GM21619 (cell line): Measurements from ENCODE around the gene EBF4.

ENCODE experiments used
- ATAC-seq: cut with Tn5 transposase; IDR thresholded peaks from one replicate; pipeline ENCODE4 v1.9.1; 2021; ENCODE audit not compliant: unreplicated experiment

Gene EBF4

GRCh38 chr20:2692036-2692885, at the start of gene EBF4:
Gene EBF4, plus strand, starts transcription at chr20:2692780. Its CDS starts 866 bp downstream, at chr20:2693646.
- no peak for ATAC-seq

GRCh38 chr20:2643708-2644107, 48.9 kb upstream of the EBF4 start:
- no peak for ATAC-seq

- peak; percentile 83 for ATAC-seq
These were observed 40.5 kb upstream of the EBF4 start, which contains the start of gene NOP56 for GRCh38 chr20:2651772-2652723. Gene NOP56, plus strand, starts transcription at chr20:2652632. Its CDS starts 29 bp downstream, at chr20:2652661.

DNA sequence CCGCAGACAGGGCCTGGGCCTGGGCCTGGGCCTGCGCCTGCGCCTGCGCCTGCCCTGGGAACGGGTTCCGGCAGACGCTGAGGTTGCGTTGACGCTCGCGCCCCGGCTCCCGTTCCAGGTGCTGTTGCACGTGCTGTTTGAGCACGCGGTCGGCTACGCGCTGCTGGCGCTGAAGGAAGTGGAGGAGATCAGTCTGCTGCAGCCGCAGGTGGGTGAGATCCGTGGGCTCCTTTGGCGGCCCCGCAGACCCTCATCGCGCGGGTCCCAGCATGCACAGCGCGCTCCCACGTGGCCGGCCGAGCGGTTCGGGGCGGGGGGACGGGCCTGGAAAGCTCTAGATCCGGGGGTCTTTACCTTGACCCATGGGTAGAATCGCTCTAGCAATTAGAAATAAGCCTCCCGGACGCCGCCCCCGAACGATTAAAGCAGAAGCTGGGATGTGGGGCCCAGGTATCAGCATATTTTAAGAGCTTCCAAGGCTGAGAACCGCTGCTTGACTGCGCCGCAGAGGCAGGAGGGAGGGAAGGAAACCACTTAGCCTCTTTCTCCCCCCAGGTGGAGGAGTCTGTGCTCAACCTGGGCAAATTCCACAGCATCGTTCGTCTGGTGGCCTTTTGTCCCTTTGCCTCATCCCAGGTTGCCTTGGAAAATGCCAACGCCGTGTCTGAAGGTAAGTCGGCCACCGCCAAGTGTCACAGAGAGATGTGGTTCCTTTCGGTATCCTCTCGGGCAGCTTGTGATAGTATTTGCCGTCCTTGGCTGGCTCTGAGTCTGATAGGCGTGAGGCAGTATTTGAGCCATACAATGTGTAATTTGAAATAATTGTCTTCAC, 39.6 kb upstream of the EBF4 start:
- peak; percentile 41 for ATAC-seq

- no peak for ATAC-seq
These were observed 38.8 kb upstream of the EBF4 start for GRCh38 chr20:2653556-2654383.

GRCh38 chr20:2654384-2654822, 38.2 kb upstream of the EBF4 start:
- ATAC-seq: no peak

GRCh38 chr20:2654831-2655230, 37.7 kb upstream of the EBF4 start:
- ATAC-seq: no peak

GRCh38 chr20:2655331-2656116, 37.1 kb upstream of the EBF4 start:
- ATAC-seq: no peak

- no peak for ATAC-seq
These were observed 36.0 kb upstream of the EBF4 start for GRCh38 chr20:2656471-2657117.

- ATAC-seq: no peak
These were observed 35.3 kb upstream of the EBF4 start for GRCh38 chr20:2657241-2657640.

DNA sequence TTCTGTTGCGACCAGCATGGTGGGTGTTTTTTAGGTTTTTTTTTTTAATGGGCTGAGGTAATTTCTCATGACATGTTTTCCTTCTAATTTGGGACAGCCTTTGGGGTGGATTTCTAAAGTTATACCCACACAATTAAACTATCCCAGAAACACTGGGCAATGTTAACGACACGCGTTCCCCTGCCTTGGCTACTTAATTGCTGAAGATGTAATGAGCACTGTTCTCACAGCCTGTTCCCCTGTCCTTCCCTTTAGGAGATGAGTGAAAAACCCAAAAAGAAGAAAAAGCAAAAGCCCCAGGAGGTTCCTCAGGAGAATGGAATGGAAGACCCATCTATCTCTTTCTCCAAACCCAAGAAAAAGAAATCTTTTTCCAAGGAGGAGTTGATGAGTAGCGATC, 34.9 kb upstream of the EBF4 start:
- no peak for ATAC-seq

DNA sequence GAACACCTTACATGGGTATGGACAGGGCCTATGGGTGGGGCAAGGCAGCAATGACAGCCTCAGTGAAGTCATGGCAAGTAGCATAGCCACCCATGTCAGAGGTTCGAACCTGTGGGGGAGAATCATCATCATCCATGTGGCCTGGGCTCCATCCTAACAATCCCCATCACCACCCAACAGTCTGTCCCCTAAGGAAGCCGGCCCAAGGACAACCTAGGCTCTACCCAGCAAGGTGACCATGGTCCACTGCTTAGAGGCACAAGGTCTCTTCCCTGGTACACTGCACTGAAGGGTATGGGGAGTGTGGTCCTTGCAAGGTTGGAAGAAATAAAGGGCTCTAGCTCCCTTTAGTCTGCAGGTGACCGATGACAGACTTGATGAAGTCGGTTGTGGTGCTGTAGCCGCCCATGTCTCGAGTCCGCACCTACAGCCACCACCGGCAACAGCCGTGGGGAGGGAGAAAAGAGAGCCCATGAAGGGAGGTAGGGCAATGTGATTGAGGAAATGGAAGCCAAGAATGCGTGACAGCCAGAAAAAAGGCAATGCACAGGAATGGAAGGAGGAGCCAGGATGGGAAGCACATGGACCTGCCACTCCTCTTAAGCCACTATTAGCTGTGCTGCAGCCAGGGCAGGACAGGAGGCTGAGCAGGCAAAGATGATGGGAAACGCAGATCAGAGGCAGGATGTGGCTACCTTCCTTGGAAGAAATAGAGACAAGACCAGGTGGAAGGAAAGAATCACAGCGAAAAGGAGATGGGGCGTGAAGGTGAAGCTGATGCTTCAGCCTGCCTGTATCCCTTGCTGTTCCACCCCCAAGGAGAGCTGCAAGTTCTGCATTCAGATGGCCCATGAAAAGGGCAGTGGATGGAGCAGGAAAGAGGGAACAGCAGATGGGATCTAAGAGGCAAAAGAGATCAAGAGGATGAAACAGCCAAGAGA, 33.9 kb upstream of the EBF4 start:
- ATAC-seq: no peak

- ATAC-seq: no peak
These were observed 33.0 kb upstream of the EBF4 start for GRCh38 chr20:2659547-2659946.

GRCh38 chr20:2663364-2663886, 29.2 kb upstream of the EBF4 start:
- no peak for ATAC-seq

DNA sequence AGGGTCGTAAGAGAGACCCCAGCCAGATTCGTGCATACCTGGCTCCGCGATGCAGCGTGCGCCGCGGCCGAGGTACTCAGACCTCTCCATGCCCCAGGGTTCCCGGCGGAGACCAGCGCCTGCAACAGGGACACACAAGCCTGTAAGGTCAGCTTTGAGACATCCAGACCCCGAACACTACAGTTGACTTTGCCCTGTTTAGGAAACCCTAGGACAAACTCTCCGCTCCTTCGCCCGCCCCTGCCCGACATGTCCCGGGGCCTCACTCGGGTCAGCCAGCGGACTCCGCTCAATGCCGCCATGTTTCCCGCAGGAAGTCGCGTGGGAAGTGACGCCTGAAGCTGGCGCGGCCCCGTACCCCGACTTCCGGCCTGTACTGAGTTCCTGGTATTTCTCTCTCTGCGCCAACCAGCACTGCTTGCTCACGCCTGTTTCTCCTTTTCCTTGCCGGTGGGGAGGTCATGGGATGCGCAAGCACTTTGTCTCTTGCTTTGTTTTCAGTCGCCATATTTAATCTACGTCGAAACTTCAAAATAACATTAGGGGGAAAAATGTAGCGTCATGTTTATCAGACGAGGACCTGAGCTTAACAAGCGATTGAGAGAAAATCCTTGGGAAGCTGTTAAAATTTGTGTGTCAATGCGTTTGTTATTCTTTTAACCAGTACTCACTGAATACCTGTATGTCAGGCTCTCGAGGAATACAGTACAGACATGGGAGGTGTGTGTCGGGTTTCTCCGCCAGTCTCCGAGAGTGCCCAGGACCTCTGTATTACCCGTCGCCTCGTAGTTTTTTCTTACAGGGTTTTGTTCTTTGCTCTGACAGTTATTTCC, 28.5 kb upstream of the EBF4 start, which contains the start of gene IDH3B:
Gene IDH3B, minus strand, starts transcription at position 330 of the 833 bp plus-strand sequence. Its CDS starts 28 bp downstream, at position 302.
- ATAC-seq: peak; percentile 84

DNA sequence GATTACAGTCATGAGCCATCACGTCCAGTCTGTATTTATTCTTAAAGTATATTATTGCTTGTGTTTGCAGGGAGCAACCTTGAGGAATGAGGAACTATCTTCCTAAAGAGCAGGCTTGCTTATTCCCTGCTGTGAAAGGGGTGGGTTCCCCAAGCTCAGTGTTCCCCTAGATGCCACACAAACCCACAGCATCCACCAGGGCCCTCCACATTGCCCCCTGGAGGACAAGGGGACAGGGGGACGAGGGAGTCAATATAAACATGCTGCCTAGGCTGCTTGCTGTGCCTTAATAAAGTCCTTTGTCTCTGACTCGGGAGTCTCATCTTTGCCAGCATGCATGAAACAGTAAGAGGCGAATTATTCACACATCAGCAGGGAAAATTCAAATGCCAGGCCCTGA, 20.6 kb upstream of the EBF4 start:
- ATAC-seq: no peak
